TTC549 (cell line): ENCODE data around the gene ADIG.

Source experiments
- FAIRE-seq: peaks from 2 replicates; lab custom pipeline; 2012; peaks lifted over from hg19 to GRCh38; lab: Jason Lieb, UNC

The ADIG gene

DNA sequence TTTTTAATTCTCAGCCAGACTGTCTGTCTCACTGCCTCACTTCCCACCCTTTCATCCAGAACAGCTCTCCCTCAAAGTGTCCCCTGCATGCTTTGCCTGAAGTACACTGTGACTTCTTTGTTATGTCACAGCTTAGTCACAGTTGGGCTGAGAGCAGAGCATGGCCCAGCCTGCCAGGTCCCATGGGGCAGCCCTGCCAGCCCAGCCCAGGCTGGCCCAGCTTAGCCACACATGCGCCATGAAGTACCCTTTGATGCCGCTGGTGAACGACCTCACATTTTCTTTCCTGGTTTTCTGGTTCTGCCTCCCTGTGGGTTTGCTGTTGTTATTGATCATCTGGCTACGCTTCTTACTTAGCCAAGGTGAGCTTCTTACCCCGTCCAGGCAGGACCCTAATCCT lies at the start of gene ADIG:
Gene ADIG, plus strand, starts transcription at position 185 of the 400 bp plus-strand sequence. Its CDS starts 54 bp downstream, at position 239.
- no peak for FAIRE-seq

DNA sequence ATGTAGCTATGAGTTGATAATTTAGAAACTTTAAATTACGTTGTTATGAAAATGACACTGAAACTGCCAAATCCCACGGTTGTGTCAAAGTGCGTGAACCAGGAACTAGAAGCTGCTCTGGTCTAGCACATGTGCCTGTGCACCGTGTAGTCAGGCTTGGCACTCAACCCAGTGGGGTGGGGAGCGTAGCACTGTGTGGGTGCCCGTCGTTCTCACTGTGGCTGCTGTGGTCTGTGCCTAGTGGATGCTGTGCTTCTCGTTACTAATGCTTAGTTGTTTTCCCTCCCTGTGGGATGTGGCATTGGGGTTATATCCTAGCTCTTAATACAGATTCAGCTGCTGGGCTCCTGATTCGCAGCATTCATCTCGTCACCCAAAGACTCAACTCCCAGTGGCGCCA lies 46.2 kb upstream of the ADIG start:
- FAIRE-seq = no peak

DNA sequence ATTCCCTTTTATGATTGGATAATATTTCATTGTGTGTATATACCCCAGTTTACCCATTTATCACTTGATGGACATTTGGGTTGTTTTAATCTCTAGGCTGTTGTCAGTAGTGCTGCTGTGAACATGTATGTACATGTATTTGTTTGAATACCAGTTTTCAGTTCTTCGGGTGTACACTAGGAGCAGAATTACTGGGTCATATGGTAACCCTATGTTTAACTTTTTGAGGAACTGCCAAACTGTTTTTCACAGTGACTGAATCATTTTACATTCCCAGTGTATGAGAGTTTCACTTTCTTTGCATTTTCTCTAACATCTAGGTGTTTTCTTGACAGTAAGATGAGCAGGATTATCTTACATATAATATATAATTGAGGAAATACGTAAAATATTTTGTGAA lies 44.7 kb upstream of the ADIG start:
- no peak for FAIRE-seq

DNA sequence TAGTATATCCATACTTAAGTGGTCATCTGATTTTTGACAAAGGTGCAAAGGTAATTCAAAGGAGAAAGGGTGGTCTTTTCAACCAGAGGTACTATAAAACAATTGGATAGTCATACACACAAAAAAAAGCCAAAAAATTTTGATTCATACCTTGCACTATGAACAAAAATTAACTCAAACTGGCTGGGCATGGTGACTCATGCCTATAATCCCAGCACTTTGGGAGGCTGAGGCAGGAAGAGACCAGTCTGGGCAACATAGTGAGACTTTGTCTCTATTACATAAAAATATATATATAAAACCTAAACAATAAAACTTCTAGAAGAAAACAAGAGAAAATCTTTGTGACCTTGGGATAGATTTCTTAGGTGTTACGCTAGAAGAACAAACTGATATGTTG lies 43.8 kb upstream of the ADIG start:
- FAIRE-seq = no peak

DNA sequence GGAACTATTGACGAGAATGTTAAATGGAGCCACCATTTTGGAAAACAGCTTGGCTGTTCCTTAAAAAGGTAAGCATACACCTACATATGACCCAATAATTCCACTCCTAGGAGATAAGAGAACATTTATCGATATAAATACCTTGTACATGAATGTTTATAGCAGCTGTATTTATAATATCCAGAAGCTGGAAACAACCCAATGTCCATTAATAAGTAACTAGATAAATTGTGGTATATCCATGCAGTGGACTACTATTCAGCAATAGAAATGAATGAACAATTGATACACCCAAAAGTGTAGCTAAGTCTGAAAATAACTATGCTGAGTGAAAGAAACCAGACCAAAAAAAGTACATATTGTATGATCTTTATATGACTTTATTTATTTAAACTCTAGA lies 42.2 kb upstream of the ADIG start:
- FAIRE-seq = no peak

- no peak for FAIRE-seq
These were observed 37.7 kb upstream of the ADIG start for GRCh38 chr20:38543014-38543906.

DNA sequence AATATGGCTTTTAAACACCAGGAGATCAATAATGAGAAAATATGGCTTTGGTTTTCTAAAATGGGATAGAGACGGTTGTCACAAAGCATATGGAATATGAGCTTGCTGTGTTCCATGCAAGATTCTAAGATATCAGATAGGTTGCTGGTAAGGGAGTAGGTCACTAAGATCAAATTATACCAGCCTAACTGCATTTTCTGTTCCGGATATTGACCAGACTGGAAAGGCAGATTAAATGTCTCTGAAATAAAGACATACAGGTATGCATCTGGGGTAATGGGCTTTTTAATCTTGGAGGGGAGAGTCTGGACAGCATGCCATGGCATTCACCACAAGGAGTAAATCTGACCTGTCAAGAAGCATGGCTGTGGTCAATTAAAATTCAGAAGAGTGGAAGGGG lies 35.2 kb upstream of the ADIG start:
- no peak for FAIRE-seq

DNA sequence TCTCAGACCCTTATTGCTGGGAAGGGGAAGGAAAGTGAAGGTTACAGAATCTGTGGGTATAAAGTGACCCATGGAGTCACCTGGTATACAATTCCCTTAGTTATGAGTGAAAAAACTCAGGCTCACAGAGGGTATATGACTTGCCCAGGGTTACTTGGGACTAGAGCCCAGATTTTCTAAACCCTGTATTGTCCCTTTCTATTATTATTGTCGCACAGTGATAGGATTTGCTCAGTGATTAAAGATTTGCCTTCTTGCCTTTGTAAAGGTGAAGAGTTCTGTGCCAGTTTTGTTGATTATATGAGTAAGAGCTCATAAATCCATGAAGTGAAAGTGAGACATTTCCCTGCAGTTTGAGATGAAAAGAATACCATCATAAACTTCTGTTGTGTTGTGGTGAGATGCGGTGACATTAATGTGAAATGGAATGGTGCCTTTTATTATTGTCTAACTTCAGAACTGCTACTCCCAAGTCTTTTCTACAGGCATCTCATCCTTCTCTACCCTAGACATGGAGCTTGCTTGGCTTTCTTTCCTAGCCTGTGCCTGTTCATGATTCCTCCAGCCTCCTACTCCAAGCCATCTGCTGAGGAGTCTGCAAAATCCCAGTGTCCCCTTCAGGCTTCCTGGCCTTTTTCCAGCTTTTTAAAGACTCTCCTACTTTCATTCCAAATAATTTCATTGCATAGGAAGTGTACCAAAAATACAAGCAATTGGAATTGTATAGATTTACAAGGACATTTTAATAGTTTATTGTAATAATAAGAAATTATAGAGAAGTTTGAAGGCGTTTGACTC lies 33.5 kb upstream of the ADIG start:
- FAIRE-seq = no peak

GRCh38 chr20:38548356-38549083 lies 32.5 kb upstream of the ADIG start:
- FAIRE-seq = no peak

- no peak for FAIRE-seq
These were observed 30.7 kb upstream of the ADIG start for GRCh38 chr20:38550274-38550673.

- no peak for FAIRE-seq
These were observed 29.9 kb upstream of the ADIG start for GRCh38 chr20:38551056-38551626.

DNA sequence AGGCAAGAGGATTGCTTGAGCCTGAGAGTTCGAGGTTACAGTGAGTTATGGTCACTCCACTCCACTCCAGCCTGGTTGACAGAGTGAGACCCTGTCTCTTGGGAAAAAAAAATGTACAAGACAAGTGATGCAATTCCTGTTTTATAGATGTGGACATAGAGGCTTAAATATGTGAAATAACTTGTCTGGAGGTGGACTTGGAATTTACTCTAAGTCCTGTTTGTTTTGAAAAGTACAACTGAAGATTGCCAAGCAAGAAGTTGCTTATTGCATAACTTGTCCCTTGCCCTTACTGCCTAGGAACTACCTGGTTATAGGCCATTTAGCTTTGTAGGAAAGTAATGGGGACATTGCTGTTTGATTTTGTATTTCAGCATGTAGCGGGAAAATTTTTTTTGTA lies 26.0 kb upstream of the ADIG start:
- FAIRE-seq = no peak

- FAIRE-seq = no peak
These were observed 25.6 kb upstream of the ADIG start for GRCh38 chr20:38555395-38555794.

DNA sequence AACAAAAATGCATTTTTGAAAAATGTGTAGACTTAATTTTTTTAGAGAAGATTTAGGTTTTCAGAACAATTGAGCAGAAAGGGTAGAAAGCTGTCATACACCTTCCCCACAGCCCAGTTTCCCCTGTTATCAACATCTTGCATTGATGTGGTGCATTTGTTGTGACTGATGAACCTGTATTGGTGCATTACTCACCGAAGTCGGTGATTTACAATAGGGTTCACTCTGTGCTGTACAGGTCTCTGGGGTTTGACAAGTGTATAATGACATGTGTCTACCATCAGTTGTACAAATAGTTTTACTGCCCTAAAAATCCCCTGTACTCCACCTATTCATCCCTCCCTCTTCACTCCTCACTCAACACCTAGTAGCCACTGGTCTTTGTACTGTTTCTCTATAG lies 23.8 kb upstream of the ADIG start:
- no peak for FAIRE-seq

- no peak for FAIRE-seq
These were observed 22.2 kb upstream of the ADIG start for GRCh38 chr20:38558596-38559360.

- FAIRE-seq = no peak
These were observed 21.2 kb upstream of the ADIG start for GRCh38 chr20:38559764-38560163.

DNA sequence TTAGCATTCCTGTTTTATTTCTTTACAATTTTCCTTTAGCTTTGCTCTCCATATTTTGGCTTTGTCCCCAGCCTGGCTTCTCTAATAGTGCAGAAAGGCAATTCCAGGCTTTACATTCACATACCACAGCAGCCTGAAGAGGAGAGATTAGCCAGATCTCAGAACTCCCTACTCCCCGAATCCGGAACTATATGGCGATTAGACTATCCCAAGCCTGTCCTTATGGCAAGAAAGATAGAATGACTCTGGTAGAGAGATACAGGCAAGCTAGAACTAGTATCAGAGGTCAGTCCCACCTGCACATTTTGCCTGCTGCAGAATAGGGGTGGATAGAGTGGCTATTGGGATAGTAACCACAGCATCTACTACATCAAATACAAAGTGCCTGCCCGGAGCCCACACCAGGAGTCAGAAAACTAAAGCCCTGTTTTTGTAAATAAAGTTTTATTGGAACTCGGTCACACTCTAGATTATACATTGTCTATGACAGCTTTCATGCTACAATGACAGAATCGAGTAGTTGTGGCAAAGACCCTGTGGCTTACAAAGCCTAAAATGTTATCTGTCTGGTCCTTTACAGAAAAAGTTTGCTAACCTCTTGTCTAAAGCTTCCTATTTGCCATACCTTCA lies 17.1 kb upstream of the ADIG start:
- no peak for FAIRE-seq

DNA sequence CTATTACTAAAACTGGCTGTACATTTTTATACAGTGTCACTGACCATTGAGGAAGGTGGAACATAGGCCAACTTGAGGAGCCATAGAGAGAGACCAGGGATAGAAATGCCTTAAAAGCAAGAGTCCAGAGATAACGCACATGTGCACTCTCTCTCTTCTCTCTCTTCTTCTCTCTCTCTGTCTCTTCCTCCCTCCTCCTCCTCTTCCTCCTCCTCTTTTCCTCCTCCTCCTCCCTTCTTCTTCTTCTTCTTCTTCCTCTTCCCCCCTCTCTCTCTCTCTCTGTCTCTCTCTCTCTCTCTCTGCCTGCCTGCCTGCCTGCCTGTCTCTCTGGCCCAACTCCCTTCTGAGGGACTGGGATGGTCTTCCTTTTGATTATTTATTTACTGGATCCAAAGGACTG lies 16.3 kb upstream of the ADIG start:
- no peak for FAIRE-seq

DNA sequence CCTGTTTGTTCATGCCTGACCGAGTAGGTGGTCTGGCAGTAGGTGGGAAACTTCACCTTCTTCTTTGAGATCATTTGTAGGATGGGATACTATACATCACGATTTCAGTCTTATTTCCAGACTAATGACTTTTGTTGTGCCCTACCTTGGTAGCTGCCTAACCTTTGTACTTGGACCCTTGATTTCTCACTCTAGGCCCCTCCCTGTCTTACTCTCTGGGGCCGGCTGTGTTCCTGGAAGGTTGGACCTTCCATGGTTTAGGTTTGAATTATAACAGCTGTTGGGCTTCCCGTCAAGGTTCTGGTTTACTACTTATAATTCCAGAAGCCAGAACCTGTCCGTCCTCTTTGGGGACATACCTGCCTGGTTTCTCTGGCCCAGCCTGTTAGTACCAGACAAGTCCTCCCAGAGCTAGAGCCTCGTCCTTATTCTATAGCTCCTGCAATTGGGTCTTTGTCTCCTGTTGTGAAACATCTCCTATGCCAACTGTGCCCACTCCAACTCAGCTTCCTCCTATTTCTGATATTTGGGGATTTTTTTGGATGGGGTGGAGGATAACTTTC lies 14.9 kb upstream of the ADIG start:
- FAIRE-seq = no peak

- FAIRE-seq = no peak
These were observed 11.1 kb upstream of the ADIG start for GRCh38 chr20:38569747-38570525.
